NCI-H128 (cell line): ENCODE measurements around the gene TWF2.

Experiments used
- DNase-seq: peaks from one replicate; lab custom pipeline; 2025; ENCODE audit not compliant: unreplicated experiment; lab: John Stamatoyannopoulos, UW

TWF2 gene

DNA sequence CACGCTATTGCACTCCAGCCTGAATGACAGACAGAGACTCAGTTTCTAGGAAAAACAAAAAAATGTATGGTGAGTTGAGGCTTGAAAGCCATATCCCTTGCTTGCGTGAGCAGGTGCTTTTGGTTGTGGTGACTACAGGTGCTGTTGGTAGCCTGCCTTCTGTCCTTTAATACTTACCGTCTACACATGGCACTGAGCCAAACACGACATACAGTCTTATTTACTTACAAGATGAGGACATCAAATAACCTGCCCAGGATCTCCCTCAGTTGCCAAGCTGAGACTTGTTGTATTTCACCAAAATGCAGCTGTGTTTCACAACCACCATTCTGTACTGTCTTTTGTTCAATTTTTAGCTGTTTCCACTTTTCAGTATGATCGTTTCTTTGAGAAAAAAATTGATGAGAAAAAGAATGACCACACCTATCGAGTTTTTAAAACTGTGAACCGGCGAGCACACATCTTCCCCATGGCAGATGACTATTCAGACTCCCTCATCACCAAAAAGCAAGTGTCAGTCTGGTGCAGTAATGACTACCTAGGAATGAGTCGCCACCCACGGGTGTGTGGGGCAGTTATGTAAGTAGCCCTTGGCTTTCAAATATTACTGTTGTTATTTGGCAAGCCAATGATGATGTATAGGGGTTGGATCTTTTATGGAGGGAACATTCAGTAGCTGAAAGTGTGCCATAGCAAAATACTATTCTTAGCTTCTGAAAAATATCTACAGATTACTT is 34.5 kb downstream of the TWF2 start:
- DNase-seq = peak; percentile 41

DNA sequence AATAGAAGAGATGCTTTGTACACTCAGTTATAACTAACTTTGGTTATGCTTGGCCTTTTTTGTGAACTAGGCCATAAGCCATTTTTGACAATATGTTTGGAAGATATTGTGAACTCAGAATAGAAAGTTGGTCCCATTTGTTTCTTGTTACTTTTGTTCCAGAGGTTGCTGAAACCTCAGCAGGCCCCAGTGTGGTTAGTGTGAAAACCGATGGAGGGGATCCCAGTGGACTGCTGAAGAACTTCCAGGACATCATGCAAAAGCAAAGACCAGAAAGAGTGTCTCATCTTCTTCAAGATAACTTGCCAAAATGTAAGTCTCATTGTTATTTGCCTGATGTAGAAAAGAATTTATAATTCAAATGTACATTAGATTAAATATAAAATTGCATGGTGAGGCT is 35.3 kb downstream of the TWF2 start:
- DNase-seq = no peak

GRCh38 chr3:52202384-52203077 is 36.4 kb downstream of the TWF2 start:
- no peak for DNase-seq

GRCh38 chr3:52200981-52201679 is 37.8 kb downstream of the TWF2 start:
- no peak for DNase-seq

- no peak for DNase-seq
Observed at GRCh38 chr3:52198643-52199608, 40.0 kb downstream of the TWF2 start.

DNA sequence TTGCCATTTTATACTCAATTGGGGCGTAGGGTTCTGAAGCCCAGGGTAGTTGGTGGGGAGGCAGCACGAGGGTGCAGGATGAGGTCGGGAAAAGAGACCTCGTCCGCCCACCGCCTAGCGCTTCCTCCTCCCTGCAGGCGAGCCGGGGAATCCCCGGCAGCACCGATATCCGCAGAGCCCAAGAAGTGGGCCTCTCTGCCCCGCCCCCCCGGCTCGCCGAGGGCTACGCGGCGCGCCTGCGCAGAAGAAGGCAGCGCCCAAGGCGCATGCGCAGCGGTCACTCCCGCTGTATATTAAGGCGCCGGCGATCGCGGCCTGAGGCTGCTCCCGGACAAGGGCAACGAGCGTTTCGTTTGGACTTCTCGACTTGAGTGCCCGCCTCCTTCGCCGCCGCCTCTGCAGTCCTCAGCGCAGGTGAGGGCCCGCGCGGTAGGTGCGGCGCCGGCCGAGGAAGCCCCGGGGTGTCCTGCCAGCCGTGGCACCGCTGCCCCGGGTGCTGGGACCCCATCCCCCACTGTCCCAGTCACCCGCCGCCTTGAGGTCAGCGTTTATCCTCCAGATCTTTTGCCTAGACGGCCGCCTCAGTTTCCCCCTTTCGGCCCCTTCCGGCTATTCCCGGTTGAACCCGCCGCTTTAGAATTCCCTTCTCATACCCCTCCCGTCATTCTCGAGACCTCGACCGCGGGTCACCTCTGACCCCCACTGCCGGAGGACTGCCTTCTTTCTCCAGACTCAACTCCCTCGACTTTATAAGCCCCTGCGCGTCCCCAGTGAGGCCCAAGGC is 40.9 kb downstream of the TWF2 start, which contains the start of gene ALAS1:
TSS of gene ALAS1 (plus strand) at position 319 of the 784 bp plus-strand sequence. CDS start 1,082 bp downstream, outside the sequence.
- peak; percentile 66 for DNase-seq

GRCh38 chr3:52197499-52197841 is 41.5 kb downstream of the TWF2 start:
- no peak for DNase-seq

GRCh38 chr3:52196977-52197376 is 42.0 kb downstream of the TWF2 start:
- DNase-seq = no peak

- no peak for DNase-seq
Observed at GRCh38 chr3:52195823-52196331, 43.1 kb downstream of the TWF2 start.

DNA sequence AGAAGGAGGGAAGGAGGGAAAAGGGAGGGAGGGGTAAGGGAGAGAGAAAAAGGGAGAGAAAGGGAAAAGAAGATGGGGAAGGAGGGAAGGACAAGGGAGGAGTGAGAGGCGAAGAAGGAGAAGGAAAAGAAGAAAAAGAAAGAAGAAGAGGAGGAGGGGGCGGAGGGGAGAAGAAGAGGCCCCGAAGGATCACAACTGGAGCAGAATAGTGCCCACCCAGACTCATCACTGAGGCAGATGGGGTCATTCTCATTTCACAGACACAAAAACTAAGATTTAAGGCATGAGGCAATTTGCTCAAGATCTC is 43.7 kb downstream of the TWF2 start:
- no peak for DNase-seq

DNA sequence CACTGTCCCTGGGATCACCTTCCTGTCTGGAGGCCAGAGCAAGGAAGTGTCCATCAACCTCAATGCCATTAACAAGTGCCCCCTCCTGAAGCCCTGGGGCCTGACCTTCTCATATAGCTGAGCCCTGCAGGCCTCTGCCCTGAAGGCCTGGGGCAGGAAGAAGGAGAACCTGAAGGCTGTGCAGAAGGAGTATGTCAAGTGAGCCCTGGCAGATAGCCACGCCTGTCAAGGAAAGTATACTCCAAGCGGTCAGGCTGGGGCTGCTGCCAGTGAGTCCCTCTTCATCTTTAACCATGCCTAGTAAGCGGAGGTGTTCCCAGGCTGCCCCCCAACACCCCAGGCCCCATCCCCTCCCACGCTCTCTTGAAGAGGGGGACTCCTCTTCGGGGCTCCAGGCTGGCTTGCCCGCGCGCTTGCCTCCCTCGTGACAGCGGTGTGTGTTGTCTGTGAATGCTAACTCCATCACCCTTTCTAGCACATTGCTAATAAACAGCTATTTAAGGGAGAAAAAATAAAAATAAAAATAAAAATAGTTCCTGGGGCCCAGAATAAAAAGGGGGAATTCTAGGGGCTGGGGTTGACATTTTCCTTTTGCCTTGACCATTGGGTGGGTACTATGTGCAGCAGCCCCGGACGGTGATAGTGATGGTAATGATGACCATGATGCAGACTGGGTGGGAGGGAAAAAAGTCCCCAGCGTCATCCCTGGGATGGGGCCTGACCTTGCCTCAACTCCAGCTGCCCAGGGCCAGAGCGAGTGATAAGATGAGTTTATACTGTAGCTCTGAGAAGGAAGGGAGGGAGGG is 44.3 kb downstream of the TWF2 start:
- DNase-seq = no peak

DNA sequence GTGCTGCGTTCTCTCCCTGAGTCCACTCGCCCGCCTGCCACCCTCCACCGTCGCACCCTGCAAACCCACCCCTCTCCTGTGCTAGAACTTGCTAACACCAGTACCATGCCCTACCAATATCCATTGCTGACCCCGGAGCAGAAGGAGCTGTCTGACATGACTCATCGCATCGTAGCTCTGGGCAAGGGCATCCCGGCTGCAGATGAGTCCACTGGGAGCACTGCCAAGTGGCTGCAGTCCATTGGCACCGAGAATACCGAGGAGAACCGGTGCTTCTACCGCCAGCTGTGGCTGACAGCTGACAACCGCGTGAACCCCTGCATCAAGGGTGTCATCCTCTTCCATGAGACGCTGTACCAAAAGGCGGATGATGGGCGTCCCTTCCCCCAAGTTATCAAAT is 45.9 kb downstream of the TWF2 start:
- no peak for DNase-seq

DNA sequence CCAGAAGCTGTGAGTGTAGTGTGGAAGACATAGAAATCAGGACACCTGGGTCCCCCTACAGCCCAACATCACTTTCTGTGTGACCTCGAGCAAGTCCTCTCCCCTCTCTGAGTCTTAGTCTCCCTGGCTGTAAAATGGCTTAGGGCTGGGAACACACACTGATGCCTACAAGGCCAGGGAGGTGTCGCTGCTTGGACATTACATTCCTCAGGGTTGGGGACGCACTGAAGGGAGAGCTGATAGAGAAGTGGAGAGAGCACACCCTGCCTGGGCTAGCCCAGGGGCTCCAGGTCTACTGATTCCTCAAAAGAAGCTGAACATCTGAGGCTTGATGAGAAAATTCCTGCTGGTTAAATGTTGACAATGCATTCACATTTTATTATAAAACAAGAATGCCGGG is 47.3 kb downstream of the TWF2 start:
- no peak for DNase-seq

DNA sequence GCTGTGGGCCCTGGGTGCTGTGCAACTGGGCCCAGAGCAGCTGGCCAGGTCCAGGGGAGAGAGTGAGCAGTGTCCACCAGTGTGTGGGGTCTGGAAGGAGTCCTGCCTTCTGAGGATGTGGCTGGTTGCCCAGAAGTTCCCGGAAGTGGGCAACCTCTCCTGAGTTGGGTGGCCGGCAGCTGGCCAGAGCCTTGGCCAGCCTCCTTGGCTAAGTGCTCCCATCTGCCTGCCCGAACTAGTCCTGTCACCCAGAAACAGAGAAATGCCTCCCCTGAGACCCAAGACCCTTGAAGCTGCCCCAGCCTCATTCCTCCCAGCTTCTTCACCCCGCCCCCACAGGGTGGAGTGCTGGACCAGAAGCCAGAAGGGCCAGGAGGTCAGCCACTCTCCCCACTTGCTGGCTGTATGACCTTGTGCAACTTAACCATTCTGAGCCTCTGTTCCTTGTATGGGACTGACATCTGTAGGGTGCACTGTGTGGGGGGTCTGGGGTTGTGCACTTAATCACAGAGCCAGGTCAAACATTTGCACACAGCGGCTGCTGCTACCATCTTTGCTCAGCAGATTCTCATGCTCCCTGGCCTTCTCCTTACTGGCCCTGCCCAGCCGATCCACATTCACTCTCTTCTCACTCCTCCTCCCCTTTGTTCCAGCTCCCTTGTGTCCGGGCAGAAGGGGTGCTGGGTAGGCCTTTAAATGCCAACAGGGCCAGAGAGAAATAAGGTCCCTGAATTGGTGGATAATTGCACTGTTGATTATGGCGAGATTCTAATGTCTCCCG is 48.5 kb downstream of the TWF2 start:
- DNase-seq = no peak

DNA sequence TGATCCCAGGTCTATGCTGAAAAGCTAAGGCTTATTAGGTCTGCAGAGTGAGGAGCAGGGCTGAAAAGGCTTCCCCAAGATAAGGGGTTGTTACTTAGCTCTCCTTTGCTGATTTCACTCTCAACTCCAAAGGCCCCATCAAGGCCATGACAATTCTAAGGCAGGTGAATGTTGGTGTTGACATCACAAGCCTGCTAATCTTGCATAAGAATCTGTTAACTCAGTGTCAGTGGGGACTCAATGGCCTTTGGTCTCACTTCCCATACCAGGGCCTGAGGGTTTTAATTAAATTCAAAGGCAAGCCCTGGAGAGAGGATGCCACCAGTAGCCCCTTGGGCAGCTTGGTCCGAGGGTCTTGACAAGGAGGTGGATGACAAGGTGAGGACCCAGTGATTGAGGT is 50.4 kb downstream of the TWF2 start:
- DNase-seq = no peak

DNA sequence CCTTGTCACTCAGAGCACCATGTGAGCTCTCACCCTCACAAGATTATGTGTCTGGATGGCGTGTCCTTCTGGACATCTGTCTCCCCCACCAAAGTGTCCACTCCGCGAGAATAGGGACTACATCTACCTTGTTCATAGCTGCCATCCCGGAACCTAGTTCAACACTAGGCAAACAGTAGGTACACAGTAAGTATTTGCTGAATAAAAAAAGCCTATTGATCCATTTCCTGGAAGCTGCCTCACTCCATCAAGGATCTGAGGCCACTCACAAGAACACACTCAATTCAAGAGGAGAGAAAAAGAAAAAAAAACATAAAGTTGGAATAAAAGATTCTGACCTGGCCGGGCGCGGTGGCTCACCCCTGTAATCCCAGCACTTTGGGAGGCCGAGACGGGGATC is 52.2 kb downstream of the TWF2 start:
- DNase-seq = no peak

- DNase-seq = no peak
Observed at GRCh38 chr3:52185837-52186236, 53.1 kb downstream of the TWF2 start.

- DNase-seq = no peak
Observed at GRCh38 chr3:52185311-52185710, 53.6 kb downstream of the TWF2 start.

GRCh38 chr3:52184690-52185089 is 54.3 kb downstream of the TWF2 start:
- no peak for DNase-seq
